Epidermal melanocyte (primary cell): ENCODE data around the gene HSPA9.
A peak's percentile ranks its signal among the peaks of the same experiment; 100 is the strongest.

Source experiments
- DNase-seq: peaks from one replicate; pipeline ENCODE4 v3.0.0; 2011; ENCODE audit warnings: low spot score; ENCODE audit not compliant: insufficient read length

HSPA9 gene

DNA sequence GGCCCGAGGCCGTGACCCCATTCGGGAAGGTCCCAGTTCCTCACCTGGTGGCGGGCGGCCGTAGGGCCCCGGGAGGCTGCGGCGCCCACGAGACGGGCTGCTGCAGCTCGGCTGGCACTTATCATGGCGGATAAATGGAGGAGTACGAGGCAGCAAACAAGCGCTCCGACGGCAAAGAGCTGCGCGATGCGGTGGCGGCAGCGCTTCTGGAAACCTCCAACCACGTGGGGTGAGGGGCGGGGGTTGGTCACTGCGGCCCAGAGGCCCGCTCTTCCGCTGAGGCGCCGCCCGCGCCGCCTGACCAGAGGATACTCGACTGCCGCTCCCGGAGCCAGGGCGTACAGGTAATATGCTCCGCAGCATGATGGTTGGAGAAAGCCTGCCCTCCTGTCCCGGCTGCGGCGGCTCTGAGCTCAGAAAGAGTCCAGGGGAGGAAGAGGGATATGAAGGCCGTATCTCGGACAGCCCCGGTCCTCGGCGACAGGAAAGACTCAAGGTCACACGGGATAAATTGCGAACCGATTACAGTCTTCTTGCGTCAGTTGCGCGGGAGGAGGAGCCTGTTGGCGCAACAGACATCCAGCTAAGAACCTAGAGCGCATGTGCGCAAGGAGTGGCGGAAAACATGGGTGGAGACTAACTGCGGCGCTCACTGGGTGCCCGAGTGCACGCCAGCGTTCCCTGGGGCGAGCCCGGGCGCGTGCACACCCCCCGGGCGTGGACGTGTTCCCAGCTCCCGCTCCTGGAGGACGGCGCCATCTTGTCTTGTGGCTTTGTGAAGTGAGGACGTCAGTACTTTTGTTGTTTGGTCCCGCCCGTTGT, at the start of gene HSPA9:
HSPA9 (minus strand) TSS at position 208 of the 822 bp plus-strand sequence; CDS start at position 125, 83 bp downstream.
- DNase-seq: peak; percentile 96

DNA sequence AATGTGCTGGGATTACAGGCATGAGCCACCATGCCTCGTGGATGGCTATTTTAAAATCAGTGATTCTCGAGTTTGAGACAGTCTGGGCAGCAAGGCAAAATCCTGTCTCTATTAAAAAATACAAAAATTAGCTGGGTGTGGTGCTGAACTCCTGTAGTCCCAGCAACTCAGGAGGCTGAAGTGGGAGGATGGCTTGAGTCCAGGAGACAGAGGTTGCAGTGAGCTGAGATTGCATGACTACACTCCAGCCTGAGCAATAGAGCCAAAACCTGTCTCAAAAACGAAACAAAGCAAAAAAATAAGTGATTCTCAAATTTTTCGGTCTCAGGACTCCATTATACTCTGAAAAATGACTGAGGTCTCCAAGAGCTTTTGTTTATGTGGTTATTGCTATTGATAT, 47.9 kb upstream of the HSPA9 start:
- no peak for DNase-seq

DNA sequence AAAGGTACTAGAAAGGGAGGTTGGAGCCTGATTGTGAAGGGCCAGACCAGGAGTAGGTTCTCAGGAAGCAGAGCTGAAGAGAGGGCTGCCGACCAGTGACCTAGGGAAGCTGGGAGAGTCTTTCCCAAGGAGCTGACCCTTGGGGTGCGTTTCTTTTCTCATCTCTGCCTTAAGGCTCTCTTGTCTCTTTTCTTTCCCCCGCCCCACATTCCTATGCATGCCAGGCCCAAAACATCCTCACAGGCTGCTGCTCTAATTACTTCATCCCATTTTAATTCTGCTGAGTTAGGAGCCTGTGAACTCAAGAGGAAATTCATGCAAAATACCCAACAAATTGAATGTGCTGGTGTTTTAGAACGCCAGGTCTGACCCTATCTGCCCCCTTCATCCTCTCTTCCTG, 46.9 kb upstream of the HSPA9 start:
- DNase-seq: no peak

- no peak for DNase-seq
Measured at GRCh38 chr5:138620663-138621224, 45.5 kb upstream of the HSPA9 start.

DNA sequence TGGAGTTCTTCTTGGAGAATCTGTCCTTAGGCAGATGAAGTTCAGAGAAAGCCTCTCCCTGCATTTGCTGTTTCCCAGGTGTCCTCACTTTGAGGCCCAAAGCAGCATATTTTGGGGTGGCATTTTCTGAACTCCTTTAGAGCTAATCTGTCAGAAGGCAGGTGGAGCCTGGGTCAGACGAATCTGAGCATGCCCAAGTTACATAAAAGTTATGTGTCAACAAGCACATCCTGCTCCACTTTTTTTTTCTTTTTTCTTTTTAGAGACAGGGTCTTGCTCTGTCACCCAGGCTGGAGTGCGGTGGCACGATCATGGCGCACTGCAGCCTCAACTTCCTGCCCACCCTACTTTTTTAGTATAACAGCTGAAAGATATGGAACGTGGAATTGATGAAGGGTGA, 41.3 kb upstream of the HSPA9 start:
- DNase-seq: no peak

DNA sequence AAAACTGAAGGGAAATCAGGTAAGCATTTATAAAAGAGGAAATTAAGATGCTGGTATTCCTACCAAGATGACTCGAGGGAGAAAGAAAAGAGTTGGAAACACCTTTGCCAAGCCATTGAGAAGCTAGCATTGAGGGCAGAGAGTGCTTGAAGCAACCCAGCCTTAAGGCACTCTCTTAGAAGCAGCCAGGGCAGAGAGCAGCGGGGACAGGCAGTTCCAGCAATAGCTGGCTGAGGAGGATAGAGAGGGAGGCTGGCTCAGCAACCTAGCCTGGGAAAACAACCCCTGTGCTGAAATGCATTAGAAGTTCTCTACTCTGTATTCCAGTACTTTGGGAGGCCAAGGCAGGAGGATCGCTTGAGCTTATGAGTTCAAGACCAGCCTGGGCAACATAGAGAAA, 40.3 kb upstream of the HSPA9 start:
- DNase-seq: no peak

DNA sequence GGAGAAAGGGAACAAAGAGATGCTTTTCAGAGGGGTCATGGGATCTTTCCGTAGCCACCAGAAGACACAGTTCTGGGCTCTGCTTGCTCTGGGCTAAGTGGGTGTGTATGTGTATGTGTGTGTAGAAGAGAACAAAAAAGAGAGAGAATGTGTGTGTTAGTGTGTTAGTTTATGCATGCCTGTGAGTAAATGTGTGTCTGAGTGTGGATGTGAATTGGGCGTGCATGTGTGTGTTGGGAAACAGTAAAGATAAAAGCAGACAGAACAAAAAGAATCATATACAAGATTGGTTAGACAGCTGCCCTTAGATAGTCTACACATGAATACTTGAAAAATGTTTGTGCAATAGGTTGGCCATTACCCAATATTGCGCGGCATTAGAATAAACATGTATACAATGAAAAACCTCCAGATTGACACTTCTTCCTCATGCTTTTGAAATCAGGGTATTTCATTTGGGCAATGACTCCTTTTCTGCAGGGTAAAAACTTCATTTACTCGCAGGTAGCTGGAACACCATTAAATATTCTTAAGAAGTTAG, 36.5 kb upstream of the HSPA9 start:
- no peak for DNase-seq

DNA sequence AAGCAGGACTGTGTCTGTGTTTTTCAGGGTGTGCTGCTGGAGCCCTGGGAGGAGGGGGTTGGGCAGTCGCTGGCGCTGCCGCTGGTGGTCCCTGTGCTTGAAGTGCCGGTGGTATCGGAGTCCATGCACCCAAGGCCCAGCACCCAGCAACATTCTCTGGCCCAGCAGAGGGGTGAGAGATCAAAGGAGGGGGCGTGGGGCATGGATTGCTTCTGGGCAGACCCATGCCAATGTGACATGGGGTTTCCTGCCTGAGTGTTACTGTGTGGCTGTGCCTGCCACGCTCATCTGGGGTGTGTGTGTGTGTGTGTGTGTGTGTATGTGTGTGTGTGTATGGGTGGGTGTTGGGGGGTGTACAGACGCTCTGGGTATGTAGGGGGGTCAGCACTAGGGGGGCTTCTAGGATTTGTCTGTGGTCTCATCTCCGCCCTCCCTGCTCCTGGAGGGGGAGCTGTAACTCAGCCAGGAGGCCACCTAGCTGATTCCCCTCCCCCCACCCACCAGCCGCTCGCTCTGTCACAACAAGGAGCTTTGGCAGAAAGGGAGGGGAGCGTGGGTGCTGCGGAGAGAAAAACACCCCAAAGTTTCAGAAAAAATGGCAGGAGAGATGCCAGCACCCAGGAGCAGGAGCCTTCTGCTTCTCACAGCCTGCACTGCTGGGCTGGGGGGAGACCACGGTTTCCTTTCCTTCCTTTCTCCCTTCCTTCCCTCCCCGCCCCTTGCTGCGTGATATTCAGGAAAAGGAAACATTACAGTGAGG, 35.9 kb upstream of the HSPA9 start:
- DNase-seq: peak; percentile 57

DNA sequence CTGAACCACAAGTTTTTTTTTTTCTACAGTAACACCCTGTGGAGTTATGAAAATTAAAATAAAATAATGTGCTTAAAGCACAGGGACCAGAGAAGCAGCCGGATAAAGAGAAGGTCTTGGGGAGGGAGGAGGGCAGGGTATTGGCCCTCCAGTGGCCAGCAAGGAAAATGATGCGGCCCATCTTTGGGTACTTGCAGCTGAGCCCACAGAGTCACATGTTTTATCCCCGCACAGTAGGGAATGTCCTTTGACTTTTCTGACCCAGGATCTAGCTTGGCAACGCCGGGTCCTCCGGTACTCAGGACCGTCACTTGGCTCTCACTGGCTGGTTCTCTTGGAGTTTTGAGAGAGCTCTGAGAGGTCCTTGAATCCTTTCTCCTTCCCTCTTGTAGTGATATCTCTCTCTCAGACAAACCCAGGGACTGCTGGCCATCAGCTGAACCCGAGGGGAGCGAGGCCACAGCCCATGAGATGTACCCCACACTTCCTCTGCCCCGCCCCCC, 35.3 kb upstream of the HSPA9 start:
- no peak for DNase-seq

DNA sequence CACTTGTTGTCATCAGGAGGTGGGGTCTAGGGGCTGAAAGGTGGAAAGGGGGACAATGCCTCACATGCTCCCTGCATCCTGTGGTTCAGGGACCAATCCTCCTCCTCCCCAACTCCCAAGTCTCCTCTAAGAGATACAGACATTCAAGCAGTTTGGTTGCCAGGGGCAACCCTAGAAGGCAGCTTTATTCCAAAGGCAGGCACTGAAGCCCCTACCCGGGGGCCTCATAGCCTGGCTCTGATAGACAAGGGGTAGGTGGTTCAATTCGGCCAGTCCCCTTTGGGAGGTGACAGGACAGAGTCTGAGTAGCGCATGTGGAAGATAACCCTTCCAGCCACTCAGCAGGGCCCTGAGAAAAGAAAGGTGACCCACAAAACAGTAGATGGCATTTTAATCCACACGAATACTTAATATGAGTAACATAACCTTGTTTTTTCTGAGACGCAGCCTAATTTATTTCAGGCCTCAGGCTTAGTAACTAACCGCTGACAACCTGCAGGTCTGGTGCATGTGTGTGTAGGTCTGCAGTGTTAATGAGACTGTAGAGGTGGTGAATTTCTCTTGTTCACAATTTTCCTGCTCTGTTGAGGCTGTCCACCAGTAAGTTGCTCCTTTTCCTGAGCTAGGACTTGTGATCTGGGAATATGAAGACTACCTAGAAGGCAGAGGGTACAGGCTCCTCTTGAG, 31.3 kb upstream of the HSPA9 start:
- no peak for DNase-seq

- no peak for DNase-seq
Measured at GRCh38 chr5:138605254-138605972, 30.2 kb upstream of the HSPA9 start.

GRCh38 chr5:138604176-138604785, 29.1 kb upstream of the HSPA9 start:
- no peak for DNase-seq

DNA sequence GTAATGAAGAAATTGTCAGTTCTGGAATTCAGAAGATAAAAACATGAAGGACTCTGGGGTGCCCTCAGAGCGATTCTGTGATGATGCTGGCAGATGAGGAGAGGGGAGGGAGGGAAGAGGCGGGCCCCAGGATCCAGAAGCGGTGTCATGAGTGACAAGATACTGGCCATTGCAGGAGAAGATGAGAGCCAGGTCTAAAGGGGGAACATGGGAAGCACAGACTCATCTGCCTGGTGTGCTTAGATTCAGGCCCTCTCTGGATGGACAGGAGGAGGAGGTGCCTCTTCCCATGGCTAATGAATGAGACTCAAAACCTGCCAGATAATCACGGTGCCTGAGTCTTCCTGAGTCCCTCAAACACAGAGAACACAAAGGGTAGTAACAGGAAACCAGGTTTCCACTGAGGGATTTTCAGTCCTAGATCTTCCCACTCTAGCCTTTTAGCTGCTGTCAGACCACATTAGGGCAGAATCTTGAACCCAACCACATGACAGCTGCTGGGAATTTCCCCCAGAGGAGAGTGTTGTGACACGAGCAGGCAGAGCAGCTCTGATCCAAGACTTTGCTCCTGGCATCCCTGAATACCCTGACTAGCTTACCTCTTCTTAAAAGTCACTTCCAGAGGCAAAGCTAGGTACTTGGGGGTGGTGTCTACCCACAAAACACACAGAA, 28.2 kb upstream of the HSPA9 start:
- no peak for DNase-seq

- DNase-seq: no peak
Measured at GRCh38 chr5:138602371-138603000, 27.3 kb upstream of the HSPA9 start.

DNA sequence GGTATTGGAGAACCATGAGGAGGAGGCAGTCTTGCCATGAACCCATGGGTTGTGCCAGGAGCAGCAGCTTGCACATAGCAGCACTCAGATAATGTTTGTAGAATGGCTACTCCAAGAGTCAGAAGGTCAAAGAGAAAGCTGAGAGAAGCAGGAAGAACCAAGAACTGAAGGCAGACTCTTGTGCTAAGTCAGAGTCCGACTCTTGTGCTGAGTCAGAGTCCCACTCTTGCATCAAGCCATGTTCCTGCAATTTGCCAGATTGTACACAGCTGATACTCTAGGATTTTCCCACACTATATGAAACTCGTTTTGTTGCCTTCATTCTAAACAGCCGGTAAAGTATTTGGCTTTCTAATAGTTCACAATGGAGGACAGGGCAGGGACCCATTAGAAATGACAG, 26.2 kb upstream of the HSPA9 start:
- DNase-seq: no peak

DNA sequence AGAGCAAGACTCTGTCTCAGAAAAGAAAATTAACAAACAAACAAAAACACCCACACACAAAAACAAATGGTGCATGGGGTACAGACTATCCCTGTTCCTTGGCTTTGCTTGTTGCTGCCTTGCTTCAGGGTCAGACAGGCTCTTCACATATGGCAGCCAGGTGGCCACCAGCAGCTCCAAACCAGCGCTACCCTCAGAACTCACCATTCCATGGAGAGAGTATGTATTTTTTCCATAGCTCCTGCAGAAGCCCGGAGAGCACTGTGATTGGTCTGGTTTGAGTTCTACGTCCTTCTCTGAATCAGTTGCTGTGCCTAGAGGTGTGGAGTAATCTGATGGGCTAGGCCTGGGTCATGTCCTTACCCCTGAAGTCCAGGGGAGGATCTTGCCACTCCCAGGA, 25.2 kb upstream of the HSPA9 start:
- no peak for DNase-seq

DNA sequence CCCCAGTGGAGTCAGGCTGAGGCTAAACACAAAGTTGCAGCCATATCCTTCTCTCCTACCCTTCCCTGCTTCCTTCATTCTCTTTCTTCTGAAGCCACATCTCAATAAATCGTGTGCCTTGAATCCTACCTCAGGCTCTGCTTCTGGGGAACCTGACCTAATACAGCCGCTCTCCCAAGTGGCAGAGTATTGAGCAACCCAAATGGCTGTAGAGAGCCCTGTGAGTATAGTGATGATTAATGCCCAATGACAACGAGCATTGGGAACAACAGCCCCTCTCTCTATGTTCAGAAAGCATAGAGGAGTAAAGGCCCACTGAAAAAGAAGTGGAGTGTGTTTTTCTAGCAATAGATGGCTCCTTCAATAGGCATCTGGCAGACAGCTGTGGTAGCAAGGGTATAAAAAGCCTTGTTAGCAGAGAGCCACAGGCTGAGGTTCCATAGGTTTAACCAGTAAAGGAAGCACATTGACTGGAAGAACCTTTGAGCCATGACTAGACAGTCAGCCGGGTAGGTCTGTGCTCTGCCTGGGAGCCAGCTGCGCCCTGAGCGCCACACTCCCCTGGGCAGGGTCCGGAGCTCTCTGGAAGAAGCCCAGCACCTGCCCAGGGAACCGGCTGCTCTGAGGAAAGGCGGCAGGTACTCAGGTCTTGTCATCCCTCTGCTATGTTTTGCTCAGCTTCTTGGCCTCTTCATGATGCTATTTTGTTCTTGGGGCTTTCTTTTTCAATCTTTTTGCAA, 22.6 kb upstream of the HSPA9 start:
- no peak for DNase-seq

DNA sequence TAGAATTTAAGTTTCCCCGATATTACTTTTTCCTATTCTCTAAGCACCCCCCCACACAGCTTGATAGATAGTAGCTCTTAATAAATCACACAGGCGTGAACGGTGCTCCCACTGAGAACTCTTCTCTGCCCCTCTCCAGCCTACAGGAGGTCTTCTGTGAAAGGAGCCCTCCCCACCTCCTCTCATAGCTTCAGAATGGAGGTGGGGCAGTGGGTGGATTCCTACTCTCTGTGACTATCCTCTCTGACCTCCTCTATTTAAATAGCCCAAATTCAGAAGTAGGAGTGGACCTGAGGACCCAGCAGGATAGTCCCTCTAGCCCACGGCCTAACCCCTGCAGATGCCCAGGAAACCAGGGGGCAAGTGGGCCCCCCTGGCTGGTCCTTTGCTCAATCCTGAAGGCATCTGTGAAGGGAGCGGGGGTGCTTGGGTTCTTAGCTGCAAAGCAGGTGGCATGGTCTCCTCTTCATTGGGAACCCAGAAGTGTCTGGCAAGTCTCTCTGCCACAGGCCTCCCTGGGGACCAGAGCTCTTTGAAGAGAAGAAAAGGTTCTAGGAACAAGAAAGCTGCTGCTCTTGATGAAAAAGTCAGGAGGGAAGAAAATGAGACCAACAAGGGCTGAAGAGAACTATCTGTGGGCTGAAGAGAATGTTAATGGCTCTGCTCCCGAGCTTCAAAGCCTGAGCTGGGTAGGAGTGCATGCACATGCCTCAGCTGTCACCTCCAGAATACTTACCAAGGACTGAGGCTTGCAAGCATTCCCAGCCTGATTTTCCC, 21.1 kb upstream of the HSPA9 start:
- DNase-seq: no peak
